HepG2 (cell line): ENCODE results near the gene WDR89. TPM values are rescaled to one million over a fixed set of nuclear protein-coding genes. Genes with fewer than 3 reads are reported as not detected.
A peak's percentile ranks its signal among the peaks of the same experiment; 100 is the strongest.

Source experiments
- ATRX ChIP-seq: sonication (generic); formaldehyde crosslinking; IDR thresholded peaks from 2 replicates; pipeline ENCODE4 v1.4.0; 2020; ENCODE audit warnings: missing genetic modification reagents, borderline replicate concordance
- FOSL2 ChIP-seq: sonication (generic); formaldehyde crosslinking; IDR thresholded peaks from 2 replicates; pipeline ENCODE4 v1.4.0; 2020; ENCODE audit warnings: missing genetic modification reagents
- HCFC1 ChIP-seq: fragments of 150-350 bp; IDR thresholded peaks from 2 replicates; pipeline ENCODE4 v1.6.1; 2014; ENCODE audit warnings: low read depth, low read length
- KDM3A ChIP-seq: IDR thresholded peaks from 2 replicates; pipeline ENCODE4 v1.6.1; 2018; ENCODE audit warnings: low read depth, missing compliant biosample characterization
- MATR3 ChIP-seq: sonication (generic); formaldehyde crosslinking; IDR thresholded peaks from 2 replicates; pipeline ENCODE4 v1.4.0; 2020; ENCODE audit warnings: missing genetic modification reagents
- SAFB2 ChIP-seq: sonication (generic); formaldehyde crosslinking; IDR thresholded peaks from 2 replicates; pipeline ENCODE4 v1.5.1; 2020; ENCODE audit warnings: missing genetic modification reagents, low read depth, mild to moderate bottlenecking, borderline replicate concordance
- SOX13 ChIP-seq, 3 experiments: fragments of 450-650 bp in 1 of 3; sonication (generic) in 1 of 3; formaldehyde crosslinking in 1 of 3; IDR thresholded peaks in 2 of 3; conservative IDR thresholded peaks in 1 of 3; 2 replicates each; pipeline versions ENCODE4 v1.5.0 to v1.6.1; 2016 to 2020; ENCODE audit warnings: antibody characterized with exemption in 1 of 3, mild to moderate bottlenecking in 1 of 3, missing compliant biosample characterization in 1 of 3, missing genetic modification reagents in 1 of 3, moderate library complexity in 1 of 3
- ZNF205 ChIP-seq: IDR thresholded peaks from 2 replicates; pipeline ENCODE4 v1.6.1; 2018; ENCODE audit warnings: missing biosample characterization, missing genetic modification reagents
- ZNF232 ChIP-seq: sonication (generic); formaldehyde crosslinking; IDR thresholded peaks from 2 replicates; pipeline ENCODE4 v1.4.0; 2020; ENCODE audit warnings: missing genetic modification reagents, borderline replicate concordance
- ZNF292 ChIP-seq: sonication (generic); formaldehyde crosslinking; IDR thresholded peaks from 2 replicates; pipeline ENCODE4 v1.8.1; 2022; ENCODE audit warnings: mild to moderate bottlenecking, low read depth, missing genetic modification reagents, borderline replicate concordance
- ZNF547 ChIP-seq: sonication (generic); formaldehyde crosslinking; IDR thresholded peaks from 2 replicates; pipeline ENCODE4 v1.5.1; 2020; ENCODE audit warnings: mild to moderate bottlenecking, missing genetic modification reagents
- ZNF552 ChIP-seq: sonication (generic); formaldehyde crosslinking; IDR thresholded peaks from 2 replicates; pipeline ENCODE4 v1.9.0; 2022; ENCODE audit warnings: missing genetic modification reagents, mild to moderate bottlenecking, borderline replicate concordance
- ZNF597 ChIP-seq: sonication (generic); formaldehyde crosslinking; IDR thresholded peaks from 2 replicates; pipeline ENCODE4 v1.5.0; 2020; ENCODE audit warnings: missing genetic modification reagents
- ZNF672 ChIP-seq: sonication (generic); formaldehyde crosslinking; IDR thresholded peaks from 2 replicates; pipeline ENCODE4 v1.8.1; 2022; ENCODE audit warnings: missing genetic modification reagents
- ZNF691 ChIP-seq: sonication (generic); formaldehyde crosslinking; IDR thresholded peaks from 2 replicates; pipeline ENCODE4 v1.4.0; 2020; ENCODE audit warnings: missing genetic modification reagents, low read depth, mild to moderate bottlenecking, borderline replicate concordance
- ZUFSP ChIP-seq: sonication (generic); formaldehyde crosslinking; IDR thresholded peaks from 2 replicates; pipeline ENCODE4 v1.9.0; 2021; ENCODE audit warnings: missing genetic modification reagents, mild to moderate bottlenecking, borderline replicate concordance
- polyA plus RNA-seq, 8 experiments: library from polyadenylated mRNA; depleted of rRNA in 3 of 8; stranded (reverse) in 7 of 8; unstranded in 1 of 8; fragments of >200 nt; fragmentation: Illumina TruSeq in 4 of 8; extraction: Trizol in 4 of 8; gene quantifications; 2 replicates each; pipeline versions ENCODE4 v1.2.1 to v1.2.3, GENCODE V29; 2011 to 2016; ENCODE audit warnings: low read depth in 4 of 8, missing spikeins in 1 of 8, mixed read lengths in 1 of 8; ENCODE audit not compliant: insufficient read depth in 1 of 8
- total RNA-seq, 5 experiments: library from RNA; depleted of rRNA; stranded (reverse); fragments of >200 nt; fragmentation: Illumina TruSeq; extraction: Trizol; gene quantifications; 2 replicates each; pipeline ENCODE4 v1.2.3, GENCODE V29; 2016; ENCODE audit warnings: low read depth in 1 of 5
- TF ChIP-seq, protein P1 (sequence below): IDR thresholded peaks from 2 replicates; pipeline ENCODE4 v1.6.1; 2016; ENCODE audit warnings: mild to moderate bottlenecking
- TF ChIP-seq, protein P2 (sequence below): sonication (generic); formaldehyde crosslinking; IDR thresholded peaks from 2 replicates; pipeline ENCODE4 v1.4.0; 2020; ENCODE audit warnings: missing genetic modification reagents
- TF ChIP-seq, protein P3 (sequence below): sonication (generic); formaldehyde crosslinking; IDR thresholded peaks from 2 replicates; pipeline ENCODE4 v1.5.0; 2020; ENCODE audit warnings: missing genetic modification reagents, mild to moderate bottlenecking, borderline replicate concordance

Gene WDR89
- total and polyA plus RNA-seq, 2 of the 13 experiments (the other 11 are each of a cell fraction or from before 2014, with no cell fraction given) = 5.2 to 20.1 TPM

GRCh38 chr14:63641473-63642228 lies at the start of gene WDR89 (continued):
- TF ChIP-seq ZNF691 (CRISPR knock-in tag) = no peak; the same call in 1 of the 2 replicates
- TF ChIP-seq ZNF205 = no peak
- TF ChIP-seq ZNF232 (CRISPR knock-in tag) = peak; percentile 91
- TF ChIP-seq, protein P1, sequence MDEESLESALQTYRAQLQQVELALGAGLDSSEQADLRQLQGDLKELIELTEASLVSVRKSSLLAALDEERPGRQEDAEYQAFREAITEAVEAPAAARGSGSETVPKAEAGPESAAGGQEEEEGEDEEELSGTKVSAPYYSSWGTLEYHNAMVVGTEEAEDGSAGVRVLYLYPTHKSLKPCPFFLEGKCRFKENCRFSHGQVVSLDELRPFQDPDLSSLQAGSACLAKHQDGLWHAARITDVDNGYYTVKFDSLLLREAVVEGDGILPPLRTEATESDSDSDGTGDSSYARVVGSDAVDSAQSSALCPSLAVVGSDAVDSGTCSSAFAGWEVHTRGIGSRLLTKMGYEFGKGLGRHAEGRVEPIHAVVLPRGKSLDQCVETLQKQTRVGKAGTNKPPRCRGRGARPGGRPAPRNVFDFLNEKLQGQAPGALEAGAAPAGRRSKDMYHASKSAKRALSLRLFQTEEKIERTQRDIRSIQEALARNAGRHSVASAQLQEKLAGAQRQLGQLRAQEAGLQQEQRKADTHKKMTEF = peak; percentile 87; the same call in 1 of the 2 replicates
- TF ChIP-seq ZUFSP = no peak
- no peak for TF ChIP-seq SOX13 (IDR thresholded peaks at IDR 0.05)
- peak in 1 of 2 experiments; percentile 29; a peak in 1 of 4 replicates for TF ChIP-seq SOX13 (CRISPR knock-in tag; conservative IDR thresholded peaks at IDR 0.05 in 1 of 2, IDR thresholded peaks at IDR 0.05 in 1 of 2)
- no peak for TF ChIP-seq ATRX
- peak; percentile 48; the same call in 1 of the 2 replicates for TF ChIP-seq KDM3A (CRISPR knock-in tag)
- TF ChIP-seq FOSL2 (CRISPR knock-in tag) = peak; percentile 39; the same call in 1 of the 2 replicates
- TF ChIP-seq ZNF547 (CRISPR knock-in tag) = peak; percentile 93
- no peak for TF ChIP-seq ZNF672
- no peak for TF ChIP-seq ZNF597 (CRISPR knock-in tag)
- TF ChIP-seq ZNF292 (CRISPR knock-in tag) = peak; percentile 73; the same call in 1 of the 2 replicates
- TF ChIP-seq, protein P2, sequence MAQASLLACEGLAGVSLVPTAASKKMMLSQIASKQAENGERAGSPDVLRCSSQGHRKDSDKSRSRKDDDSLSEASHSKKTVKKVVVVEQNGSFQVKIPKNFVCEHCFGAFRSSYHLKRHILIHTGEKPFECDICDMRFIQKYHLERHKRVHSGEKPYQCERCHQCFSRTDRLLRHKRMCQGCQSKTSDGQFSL (CRISPR knock-in tag) = no peak
- TF ChIP-seq ZNF552 (CRISPR knock-in tag) = peak; percentile 86
- TF ChIP-seq, protein P3, sequence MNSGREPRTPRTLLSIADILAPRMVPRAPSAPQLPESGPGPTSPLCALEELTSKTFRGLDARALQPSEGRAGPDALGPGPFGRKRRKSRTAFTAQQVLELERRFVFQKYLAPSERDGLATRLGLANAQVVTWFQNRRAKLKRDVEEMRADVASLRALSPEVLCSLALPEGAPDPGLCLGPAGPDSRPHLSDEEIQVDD (CRISPR knock-in tag) = no peak
- TF ChIP-seq MATR3 (CRISPR knock-in tag) = no peak
- TF ChIP-seq HCFC1 = peak; percentile 17; the same call in 1 of the 2 replicates
- TF ChIP-seq SAFB2 (CRISPR knock-in tag) = peak; percentile 76; the same call in 1 of the 2 replicates
